H9 (cell line): ENCODE measurements around the gene CCNY. TPM values are rescaled to one million over a fixed set of nuclear protein-coding genes. Genes with fewer than 3 reads are reported as not detected.
A peak's percentile ranks its signal among the peaks of the same experiment; 100 is the strongest.

ENCODE experiments used
- DNase-seq: peaks from one replicate; pipeline ENCODE4 v3.0.0-alpha.2; 2017
- H2AFZ ChIP-seq: one replicate; pipeline ENCODE4 v1.6.1; 2013; ENCODE audit warnings: mild to moderate bottlenecking, low read length, control low read depth, moderate library complexity
- H2AK5ac ChIP-seq: 2 replicates; pipeline ENCODE4 v1.6.1; 2013; ENCODE audit warnings: low read length, control low read depth, mixed read lengths; ENCODE audit not compliant: insufficient read length
- H2BK120ac ChIP-seq: one replicate; pipeline ENCODE4 v1.6.1; 2013; ENCODE audit warnings: low read depth, mild to moderate bottlenecking, low read length, control low read depth, inconsistent platforms; ENCODE audit not compliant: poor library complexity, severe bottlenecking
- H2BK12ac ChIP-seq: 2 replicates; pipeline ENCODE4 v1.6.1; 2013; ENCODE audit warnings: low read length, control low read depth, mixed read lengths, low read depth; ENCODE audit not compliant: insufficient read length
- H2BK15ac ChIP-seq: 2 replicates; pipeline ENCODE4 v1.6.1; 2013; ENCODE audit warnings: low read depth, low read length, control low read depth
- H2BK20ac ChIP-seq: one replicate; pipeline ENCODE4 v1.6.1; 2013; ENCODE audit warnings: low read depth, mild to moderate bottlenecking, low read length, control low read depth, inconsistent platforms; ENCODE audit not compliant: poor library complexity, severe bottlenecking
- H2BK5ac ChIP-seq: 2 replicates; pipeline ENCODE4 v1.6.1; 2013; ENCODE audit warnings: low read length, control low read depth, mixed read lengths; ENCODE audit not compliant: insufficient read length
- H3K14ac ChIP-seq: 2 replicates; pipeline ENCODE4 v1.6.1; 2013; ENCODE audit warnings: low read length, control low read depth; ENCODE audit not compliant: insufficient read depth
- H3K18ac ChIP-seq: 2 replicates; pipeline ENCODE4 v1.6.1; 2013; ENCODE audit warnings: low read depth, mild to moderate bottlenecking, mixed read lengths, low read length, control low read depth; ENCODE audit not compliant: insufficient read length
- H3K23ac ChIP-seq: 2 replicates; pipeline ENCODE4 v1.6.1; 2013; ENCODE audit warnings: low read length, control low read depth, mixed read lengths, low read depth; ENCODE audit not compliant: insufficient read length
- H3K23me2 ChIP-seq: 2 replicates; pipeline ENCODE4 v1.6.1; 2013; ENCODE audit warnings: low read depth, mild to moderate bottlenecking, mixed read lengths, low read length, control low read depth; ENCODE audit not compliant: insufficient read length, poor library complexity, severe bottlenecking
- H3K27ac ChIP-seq: 2 replicates; pipeline ENCODE4 v1.5.1; 2013; ENCODE audit warnings: low read length, control low read depth, mixed read lengths, low read depth; ENCODE audit not compliant: insufficient read length
- H3K27me3 ChIP-seq: 2 replicates; pipeline ENCODE4 v1.6.1; 2013; ENCODE audit warnings: low read length, control low read depth, inconsistent platforms; ENCODE audit not compliant: insufficient read depth
- H3K4ac ChIP-seq: 2 replicates; pipeline ENCODE4 v1.6.1; 2013; ENCODE audit warnings: low read depth, mild to moderate bottlenecking, control low read depth, inconsistent platforms, low read length, moderate library complexity
- H3K4me1 ChIP-seq: 2 replicates; pipeline ENCODE4 v1.6.1; 2013; ENCODE audit warnings: low read length, control low read depth, inconsistent platforms; ENCODE audit not compliant: insufficient read depth
- H3K4me2 ChIP-seq: 2 replicates; pipeline ENCODE4 v1.6.1; 2013; ENCODE audit warnings: low read length, control low read depth, mixed read lengths; ENCODE audit not compliant: insufficient read length, insufficient read depth
- H3K56ac ChIP-seq: 2 replicates; pipeline ENCODE4 v1.6.1; 2013; ENCODE audit warnings: low read depth, mild to moderate bottlenecking, mixed read lengths, low read length, control low read depth; ENCODE audit not compliant: insufficient read length
- H3K79me1 ChIP-seq: 2 replicates; pipeline ENCODE4 v1.6.1; 2013; ENCODE audit warnings: low read depth, mild to moderate bottlenecking, moderate library complexity, low read length, control low read depth, inconsistent platforms; ENCODE audit not compliant: insufficient read depth, poor library complexity, severe bottlenecking
- H3K79me2 ChIP-seq: 2 replicates; pipeline ENCODE4 v1.6.1; 2013; ENCODE audit warnings: low read length, control low read depth, inconsistent platforms; ENCODE audit not compliant: insufficient read depth
- H3K9ac ChIP-seq: 2 replicates; pipeline ENCODE4 v1.6.1; 2013; ENCODE audit warnings: low read length, control low read depth, mixed read lengths; ENCODE audit not compliant: insufficient read length; ENCODE audit errors: extremely low read depth
- H3K9me3 ChIP-seq: one replicate; pipeline ENCODE4 v1.6.1; 2013; ENCODE audit warnings: low read depth, low read length, inconsistent platforms; ENCODE audit not compliant: control insufficient read depth
- H3T11ph ChIP-seq: one replicate; pipeline ENCODE4 v1.6.1; 2013; ENCODE audit warnings: mild to moderate bottlenecking, low read length, control low read depth, inconsistent platforms
- H4K20me1 ChIP-seq: one replicate; pipeline ENCODE4 v1.6.1; 2013; ENCODE audit not compliant: control insufficient read depth, insufficient read length, insufficient read depth
- H4K5ac ChIP-seq: 2 replicates; pipeline ENCODE4 v1.6.1; 2013; ENCODE audit warnings: low read depth, mild to moderate bottlenecking, mixed read lengths, low read length, control low read depth; ENCODE audit not compliant: insufficient read length
- H4K8ac ChIP-seq: replicated peaks from 2 replicates; pipeline ENCODE4 v1.6.1; 2013; ENCODE audit warnings: low read length, control low read depth, mixed read lengths, low read depth; ENCODE audit not compliant: insufficient read length
- H4K91ac ChIP-seq: 2 replicates; pipeline ENCODE4 v1.6.1; 2013; ENCODE audit warnings: low read depth, mild to moderate bottlenecking, moderate library complexity, mixed read lengths, low read length, control low read depth; ENCODE audit not compliant: insufficient read length
- H3K27ac Mint-ChIP-seq, 3 experiments: 2 replicates in 2 of 3; 3 replicates in 1 of 3; pipeline ENCODE4 v1.8.0; 2020 to 2021; ENCODE audit warnings: mixed read lengths in 3 of 3, mild to moderate bottlenecking in 1 of 3, moderate library complexity in 1 of 3
- H3K27me3 Mint-ChIP-seq: 2 replicates; pipeline ENCODE4 v1.8.0; 2021; ENCODE audit warnings: low read depth, mild to moderate bottlenecking, moderate library complexity, mixed read lengths
- H3K36me3 Mint-ChIP-seq, 3 experiments: 2 replicates in 2 of 3; 3 replicates in 1 of 3; pipeline ENCODE4 v1.8.0; 2020 to 2021; ENCODE audit warnings: low read depth in 3 of 3, mixed read lengths in 3 of 3; ENCODE audit not compliant: insufficient read depth in 1 of 3
- H3K4me1 Mint-ChIP-seq, 2 experiments: 2 replicates each; pipeline ENCODE4 v1.8.0; 2020; ENCODE audit warnings: mixed read lengths in 2 of 2
- H3K4me3 Mint-ChIP-seq, 2 experiments: 2 replicates in 1 of 2; 3 replicates in 1 of 2; pipeline ENCODE4 v1.8.0; 2020 to 2021; ENCODE audit warnings: mild to moderate bottlenecking in 2 of 2, mixed read lengths in 2 of 2, moderate library complexity in 1 of 2
- H3K9me3 Mint-ChIP-seq, 2 experiments: 2 replicates in 1 of 2; 3 replicates in 1 of 2; pipeline ENCODE4 v1.8.0; 2020; ENCODE audit warnings: mild to moderate bottlenecking in 2 of 2, mixed read lengths in 2 of 2, moderate library complexity in 1 of 2
- CTCF ChIP-seq: fragments of 200-600 bp; sonication (generic); conservative IDR thresholded peaks from 3 replicates; pipeline ENCODE4 v1.8.0; 2021; ENCODE audit warnings: antibody characterized with exemption, mild to moderate bottlenecking
- WGBS: extraction: QIAGEN DNeasy Blood & Tissue Kit; methylation state at CpG from one replicate; pipeline ENCODE4 v1.1.7; 2013; ENCODE audit warnings: missing lambda C conversion rate, low lambda C conversion rate, mixed read lengths; ENCODE audit not compliant: insufficient read length; ENCODE audit errors: extremely low coverage; 5-methylcytosine and 5-hydroxymethylcytosine counted together
- total RNA-seq: library from RNA; stranded (reverse); gene quantifications from 2 replicates; pipeline ENCODE4 v1.2.1, GENCODE V29; 2021

CCNY gene
- total RNA-seq, 1 experiment from 2014 or later, result 62.1 TPM

- H3K79me2 ChIP-seq, result peaks cover 8% of the 10 kb centered on the region; the same call in 1 of the 2 replicates
- H3K4me1 Mint-ChIP-seq, result peaks cover 43 to 50% of the 10 kb centered on the region in 2 experiments
- H2AFZ ChIP-seq, result no peak overlapping the region
- H2BK5ac ChIP-seq, result no peak overlapping the region
- peaks cover 4% of the 10 kb centered on the region for H3K79me1 ChIP-seq
- no peak for TF ChIP-seq CTCF
- H4K8ac ChIP-seq, result no peak overlapping the region
- no peak overlapping the region for H3K27ac ChIP-seq
- H3K9me3 ChIP-seq, result no peaks in the 10 kb centered on the region
- DNase-seq, result no peak
- no peak overlapping the region for H4K5ac ChIP-seq
- no peak overlapping the region for H2BK12ac ChIP-seq
- no peak overlapping the region for H3K56ac ChIP-seq
- H4K20me1 ChIP-seq, result no peaks in the 10 kb centered on the region
- peaks cover 4 to 10% (median 5%) of the 10 kb centered on the region in 3 experiments for H3K36me3 Mint-ChIP-seq
- no peak overlapping the region for H3K23ac ChIP-seq
- H2AK5ac ChIP-seq, result no peak overlapping the region
- no peak overlapping the region for H3K4ac ChIP-seq
- H3K27me3 ChIP-seq, result no peaks in the 10 kb centered on the region
- peaks cover 7% of the 10 kb centered on the region; the same call in 1 of the 2 replicates for H3K4me1 ChIP-seq
- H3K9me3 Mint-ChIP-seq, result peaks cover 4 to 5% of the 10 kb centered on the region in 2 experiments; a peak in 4 of 5 replicates
- no peak overlapping the region for H3K4me2 ChIP-seq
- no peak overlapping the region for H2BK120ac ChIP-seq
- H3K27ac Mint-ChIP-seq, result peak overlapping the region; percentile 47 to 65 (median 55); a peak in 4 of 7 replicates
- H3K18ac ChIP-seq, result no peak overlapping the region
- H3K27me3 Mint-ChIP-seq, result no peaks in the 10 kb centered on the region
- no peak overlapping the region for H2BK15ac ChIP-seq
- no peak overlapping the region for H3K9ac ChIP-seq
- no CpG with 5 or more reads among the region's 5 CpGs for WGBS
- no peaks in the 10 kb centered on the region for H3K23me2 ChIP-seq
- H3T11ph ChIP-seq, result no peak overlapping the region
- H2BK20ac ChIP-seq, result no peak overlapping the region
- no peak overlapping the region for H3K4me3 Mint-ChIP-seq
- H3K14ac ChIP-seq, result no peak overlapping the region
- no peak overlapping the region for H4K91ac ChIP-seq
Observed at GRCh38 chr10:35449944-35450343, 113.6 kb downstream of the CCNY start.
